WERI-Rb-1 (cell line): ENCODE data around the gene ZNF649.

Experiments used
- DNase-seq: peaks from one replicate; pipeline ENCODE4 v3.0.0-alpha.2; 2020
- H3K27ac ChIP-seq: fragments of 250-450 bp; sonication (Bioruptor Pico); 2 replicates; pipeline ENCODE4 v1.5.1; 2020; ENCODE audit warnings: mild to moderate bottlenecking, moderate library complexity
- H3K27me3 ChIP-seq: fragments of 250-450 bp; sonication (Bioruptor Pico); 2 replicates; pipeline ENCODE4 v1.5.1; 2021; ENCODE audit warnings: mild to moderate bottlenecking, low read depth, moderate library complexity; ENCODE audit not compliant: insufficient read depth, severe bottlenecking
- H3K36me3 ChIP-seq: fragments of 250-450 bp; sonication (Bioruptor Pico); 2 replicates; pipeline ENCODE4 v1.5.1; 2020; ENCODE audit warnings: mild to moderate bottlenecking, moderate library complexity
- H3K4me3 ChIP-seq: 2 replicates; pipeline ENCODE4 v1.5.1; 2011; ENCODE audit warnings: low read depth, mild to moderate bottlenecking, control low read depth, low read length
- H3K9me3 ChIP-seq: fragments of 250-450 bp; sonication (Bioruptor Pico); 2 replicates; pipeline ENCODE4 v1.5.1; 2021; ENCODE audit warnings: mild to moderate bottlenecking, moderate library complexity; ENCODE audit not compliant: severe bottlenecking
- CTCF ChIP-seq: IDR thresholded peaks from 2 replicates; pipeline ENCODE4 v1.5.1; 2011; ENCODE audit warnings: low read depth, mild to moderate bottlenecking, control low read depth, inconsistent platforms, low read length

Gene ZNF649

GRCh38 chr19:51903192-51903591 is 1.6 kb downstream of the ZNF649 start:
- H3K36me3 ChIP-seq = peaks cover 48% of the 10 kb centered on the region
- no peak overlapping the region for H3K27ac ChIP-seq
- no peak for TF ChIP-seq CTCF
- no peaks in the 10 kb centered on the region for H3K9me3 ChIP-seq
- no peak for DNase-seq
- H3K27me3 ChIP-seq = no peaks in the 10 kb centered on the region
- no peak overlapping the region for H3K4me3 ChIP-seq

- peaks cover 62% of the 10 kb centered on the region for H3K36me3 ChIP-seq
- no peaks in the 10 kb centered on the region for H3K9me3 ChIP-seq
- DNase-seq = no peak
- H3K27ac ChIP-seq = no peak overlapping the region; the same call in 1 of the 2 replicates
- H3K27me3 ChIP-seq = no peaks in the 10 kb centered on the region
- TF ChIP-seq CTCF = peak; percentile 22; the same call in 1 of the 2 replicates
- H3K4me3 ChIP-seq = no peak overlapping the region
Observed at GRCh38 chr19:51901860-51902259, 3.0 kb downstream of the ZNF649 start.

GRCh38 chr19:51891193-51891747 is 13.5 kb downstream of the ZNF649 start:
- H3K27ac ChIP-seq = no peak overlapping the region
- no peaks in the 10 kb centered on the region for H3K27me3 ChIP-seq
- TF ChIP-seq CTCF = no peak
- no peak overlapping the region for H3K4me3 ChIP-seq
- peaks cover 14% of the 10 kb centered on the region for H3K9me3 ChIP-seq
- DNase-seq = no peak
- H3K36me3 ChIP-seq = peaks cover 73% of the 10 kb centered on the region

- H3K27me3 ChIP-seq = no peaks in the 10 kb centered on the region
- DNase-seq = no peak
- H3K27ac ChIP-seq = no peak overlapping the region
- H3K4me3 ChIP-seq = no peak overlapping the region
- TF ChIP-seq CTCF = no peak
- H3K9me3 ChIP-seq = peaks cover 14% of the 10 kb centered on the region
- H3K36me3 ChIP-seq = peaks cover 60% of the 10 kb centered on the region
Observed at GRCh38 chr19:51889934-51890333, 14.9 kb downstream of the ZNF649 start.

GRCh38 chr19:51887522-51888498 is 17.0 kb downstream of the ZNF649 start, which contains the start of gene ZNF577:
ZNF577 (minus strand) TSS chr19:51887951; CDS start chr19:51880382, 7,569 bp downstream.
- peak; percentile 95 for DNase-seq
- H3K9me3 ChIP-seq = peaks cover 14% of the 10 kb centered on the region
- TF ChIP-seq CTCF = no peak
- H3K36me3 ChIP-seq = peaks cover 39% of the 10 kb centered on the region
- peak within 1 kb of the TSS; percentile 67 for H3K4me3 ChIP-seq
- H3K27me3 ChIP-seq = no peaks in the 10 kb centered on the region
- peak within 1 kb of the TSS; percentile 65 for H3K27ac ChIP-seq
